WERI-Rb-1 (cell line): ENCODE data around the gene ARMCX4.

Source experiments
- DNase-seq: peaks from one replicate; pipeline ENCODE4 v3.0.0-alpha.2; 2020
- H3K27ac ChIP-seq: fragments of 250-450 bp; sonication (Bioruptor Pico); 2 replicates; pipeline ENCODE4 v1.5.1; 2020; ENCODE audit warnings: mild to moderate bottlenecking, moderate library complexity
- H3K27me3 ChIP-seq: fragments of 250-450 bp; sonication (Bioruptor Pico); 2 replicates; pipeline ENCODE4 v1.5.1; 2021; ENCODE audit warnings: mild to moderate bottlenecking, low read depth, moderate library complexity; ENCODE audit not compliant: insufficient read depth, severe bottlenecking
- H3K36me3 ChIP-seq: fragments of 250-450 bp; sonication (Bioruptor Pico); 2 replicates; pipeline ENCODE4 v1.5.1; 2020; ENCODE audit warnings: mild to moderate bottlenecking, moderate library complexity
- H3K4me3 ChIP-seq: 2 replicates; pipeline ENCODE4 v1.5.1; 2011; ENCODE audit warnings: low read depth, mild to moderate bottlenecking, control low read depth, low read length
- H3K9me3 ChIP-seq: fragments of 250-450 bp; sonication (Bioruptor Pico); 2 replicates; pipeline ENCODE4 v1.5.1; 2021; ENCODE audit warnings: mild to moderate bottlenecking, moderate library complexity; ENCODE audit not compliant: severe bottlenecking
- TF ChIP-seq, protein P1 (sequence below): IDR thresholded peaks from 2 replicates; pipeline ENCODE4 v1.5.1; 2011; ENCODE audit warnings: low read depth, mild to moderate bottlenecking, control low read depth, inconsistent platforms, low read length

ARMCX4 gene

GRCh38 chrX:101485212-101485949, at the start of gene ARMCX4:
Gene ARMCX4 (plus strand): TSS chrX:101485456. CDS start chrX:101488590, 3,134 bp downstream.
- TF ChIP-seq, protein P1, sequence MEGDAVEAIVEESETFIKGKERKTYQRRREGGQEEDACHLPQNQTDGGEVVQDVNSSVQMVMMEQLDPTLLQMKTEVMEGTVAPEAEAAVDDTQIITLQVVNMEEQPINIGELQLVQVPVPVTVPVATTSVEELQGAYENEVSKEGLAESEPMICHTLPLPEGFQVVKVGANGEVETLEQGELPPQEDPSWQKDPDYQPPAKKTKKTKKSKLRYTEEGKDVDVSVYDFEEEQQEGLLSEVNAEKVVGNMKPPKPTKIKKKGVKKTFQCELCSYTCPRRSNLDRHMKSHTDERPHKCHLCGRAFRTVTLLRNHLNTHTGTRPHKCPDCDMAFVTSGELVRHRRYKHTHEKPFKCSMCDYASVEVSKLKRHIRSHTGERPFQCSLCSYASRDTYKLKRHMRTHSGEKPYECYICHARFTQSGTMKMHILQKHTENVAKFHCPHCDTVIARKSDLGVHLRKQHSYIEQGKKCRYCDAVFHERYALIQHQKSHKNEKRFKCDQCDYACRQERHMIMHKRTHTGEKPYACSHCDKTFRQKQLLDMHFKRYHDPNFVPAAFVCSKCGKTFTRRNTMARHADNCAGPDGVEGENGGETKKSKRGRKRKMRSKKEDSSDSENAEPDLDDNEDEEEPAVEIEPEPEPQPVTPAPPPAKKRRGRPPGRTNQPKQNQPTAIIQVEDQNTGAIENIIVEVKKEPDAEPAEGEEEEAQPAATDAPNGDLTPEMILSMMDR = no peak
- no peaks in the 10 kb centered on the region for H3K27me3 ChIP-seq
- no peak within 1 kb of the TSS for H3K27ac ChIP-seq
- DNase-seq = peak; percentile 11
- H3K36me3 ChIP-seq = no peaks in the 10 kb centered on the region
- no peaks in the 10 kb centered on the region for H3K9me3 ChIP-seq
- H3K4me3 ChIP-seq = peak within 1 kb of the TSS; percentile 22; the same call in 1 of the 2 replicates

DNA sequence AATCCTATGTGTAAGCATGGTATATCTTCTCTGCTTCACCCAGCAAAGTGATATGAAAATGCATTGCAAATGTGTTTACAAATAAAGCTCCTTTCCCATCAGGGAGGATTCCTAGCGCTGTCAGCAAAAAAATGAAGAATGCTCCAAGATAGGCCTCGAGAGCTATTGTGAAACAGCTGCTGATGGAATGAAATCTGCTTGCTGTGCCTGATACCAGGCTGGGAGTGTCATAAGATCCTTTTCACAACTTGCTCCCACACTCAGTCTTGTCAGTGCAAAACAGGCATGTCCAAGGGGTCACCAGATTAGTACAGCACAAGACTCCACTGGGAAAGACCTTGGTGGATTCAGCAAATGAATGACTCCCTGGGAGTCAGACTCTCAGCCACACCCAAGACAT, 43.2 kb upstream of the ARMCX4 start:
- no peak overlapping the region for H3K4me3 ChIP-seq
- no peaks in the 10 kb centered on the region for H3K27me3 ChIP-seq
- no peaks in the 10 kb centered on the region for H3K9me3 ChIP-seq
- no peak for DNase-seq
- no peaks in the 10 kb centered on the region for H3K36me3 ChIP-seq
- TF ChIP-seq, protein P1 = no peak
- H3K27ac ChIP-seq = no peak overlapping the region

DNA sequence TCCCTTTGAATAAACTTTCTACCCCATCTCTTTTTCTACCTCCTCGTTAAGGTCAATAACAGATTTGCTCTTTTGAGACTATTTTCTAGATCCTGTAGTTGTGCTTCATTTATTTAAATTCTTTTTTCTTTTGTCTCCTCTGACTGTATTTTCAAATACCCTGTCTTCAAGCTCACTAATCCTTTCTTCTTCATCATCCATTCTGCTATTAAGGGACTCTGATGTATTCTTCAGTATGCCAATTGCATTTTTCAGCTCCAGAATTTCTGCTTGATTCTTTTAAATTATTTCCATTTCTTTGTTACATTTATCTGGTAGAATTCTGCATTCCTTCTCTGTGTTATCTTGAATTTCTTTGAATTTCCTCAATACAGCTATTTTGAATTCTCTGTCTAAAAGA, 36.0 kb upstream of the ARMCX4 start:
- Histone ChIP-seq H3K4me3 (no peak overlapping the region), H3K27ac (no peak overlapping the region), H3K9me3 (peaks cover 2% of the 10 kb centered on the region), H3K36me3 (no peaks in the 10 kb centered on the region), H3K27me3 (no peaks in the 10 kb centered on the region)
- TF ChIP-seq, protein P1 = no peak
- DNase-seq = no peak

DNA sequence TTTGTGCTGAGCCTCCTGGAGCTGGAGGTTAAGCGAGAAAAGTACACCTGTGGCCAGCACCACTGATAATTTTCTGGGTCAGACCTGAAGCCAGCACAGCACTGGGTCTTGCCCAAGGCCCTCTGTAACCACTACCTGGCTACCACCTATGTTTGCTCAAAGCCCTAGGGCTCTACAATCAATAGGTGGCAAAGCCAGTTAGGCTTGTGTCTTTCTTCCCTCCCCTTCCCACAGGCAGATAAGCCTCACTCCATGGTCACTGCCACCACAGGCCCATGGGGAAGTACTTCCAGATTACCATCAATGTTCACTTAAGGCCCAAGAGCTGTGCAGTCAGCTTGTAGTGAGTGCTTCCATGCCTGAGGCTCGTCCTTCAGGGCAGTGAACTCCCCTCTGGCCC, 35.2 kb upstream of the ARMCX4 start:
- H3K4me3 ChIP-seq = no peak overlapping the region
- H3K36me3 ChIP-seq = no peaks in the 10 kb centered on the region
- H3K9me3 ChIP-seq = peaks cover 2% of the 10 kb centered on the region
- no peaks in the 10 kb centered on the region for H3K27me3 ChIP-seq
- TF ChIP-seq, protein P1 = no peak
- DNase-seq = no peak
- no peak overlapping the region for H3K27ac ChIP-seq

GRCh38 chrX:101450961-101451360, 34.3 kb upstream of the ARMCX4 start:
- no peaks in the 10 kb centered on the region for H3K36me3 ChIP-seq
- H3K4me3 ChIP-seq = no peak overlapping the region
- H3K27me3 ChIP-seq = no peaks in the 10 kb centered on the region
- no peak for DNase-seq
- no peak overlapping the region for H3K27ac ChIP-seq
- H3K9me3 ChIP-seq = peaks cover 2% of the 10 kb centered on the region
- TF ChIP-seq, protein P1 = no peak

DNA sequence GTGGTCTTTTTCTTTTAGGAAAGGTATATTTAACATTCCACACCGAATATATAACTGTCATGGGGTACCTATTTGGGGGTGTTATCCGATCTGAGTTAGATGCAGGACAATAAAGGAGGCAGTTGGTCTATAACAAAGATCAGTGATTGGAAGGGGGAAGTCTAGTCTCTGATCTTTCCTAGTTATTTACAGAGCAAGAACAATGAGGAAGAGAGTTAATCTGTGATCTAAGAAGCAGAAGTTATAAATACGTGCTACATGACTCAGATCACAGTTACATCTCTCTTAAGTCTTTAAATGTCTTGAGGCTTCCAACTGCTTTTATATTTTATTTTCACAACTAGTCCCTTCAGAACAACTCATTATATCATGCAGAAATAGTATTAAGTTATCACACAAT, 33.2 kb upstream of the ARMCX4 start:
- Histone ChIP-seq H3K4me3 (no peak overlapping the region), H3K9me3 (peaks cover 2% of the 10 kb centered on the region), H3K36me3 (no peaks in the 10 kb centered on the region), H3K27ac (no peak overlapping the region), H3K27me3 (no peaks in the 10 kb centered on the region)
- DNase-seq = no peak
- TF ChIP-seq, protein P1 = no peak
